Stimulated activated CD4-positive, alpha-beta T cell treated with anti-CD3 and anti-CD28 coated beads, Interleukin-1b, Interleukin-23, amount 100 ng/mL, for 1 hour (primary cell): ENCODE data around the gene RBFA.

ENCODE experiments used
- DNase-seq, 2 donors: peaks; one replicate each; pipeline ENCODE4 v3.0.0-alpha.2; 2020; ENCODE audit warnings: low read depth in 2 of 2

RBFA gene

GRCh38 chr18:80029690-80030089 lies 4.5 kb upstream of the RBFA start:
- no peak for DNase-seq

- DNase-seq: peak; percentile 35 to 41
These were observed 810 bp upstream of the RBFA start for GRCh38 chr18:80033181-80034067.

GRCh38 chr18:80034852-80035406 lies 695 bp downstream of the RBFA start:
- no peak for DNase-seq

- DNase-seq: no peak
These were observed 1.8 kb downstream of the RBFA start for GRCh38 chr18:80035997-80036396.

- DNase-seq: no peak
These were observed 3.1 kb downstream of the RBFA start for GRCh38 chr18:80037300-80037699.

GRCh38 chr18:80037869-80038630 lies 3.8 kb downstream of the RBFA start:
- DNase-seq: no peak

- no peak for DNase-seq
These were observed 6.3 kb downstream of the RBFA start for GRCh38 chr18:80040515-80040914.

- DNase-seq: no peak
These were observed 7.2 kb downstream of the RBFA start for GRCh38 chr18:80041424-80041823.

GRCh38 chr18:80042785-80043184 lies 8.6 kb downstream of the RBFA start:
- DNase-seq: no peak

- no peak for DNase-seq
These were observed 9.8 kb downstream of the RBFA start for GRCh38 chr18:80044072-80044471.

- no peak for DNase-seq
These were observed 11.8 kb downstream of the RBFA start for GRCh38 chr18:80046011-80046410.

- no peak for DNase-seq
These were observed 12.2 kb downstream of the RBFA start for GRCh38 chr18:80046431-80046830.

- no peak for DNase-seq
These were observed 12.8 kb downstream of the RBFA start for GRCh38 chr18:80046961-80047541.

- no peak for DNase-seq
These were observed 16.6 kb downstream of the RBFA start for GRCh38 chr18:80050797-80051196.

GRCh38 chr18:80056095-80056494 lies 21.9 kb downstream of the RBFA start:
- no peak for DNase-seq

- DNase-seq: no peak
These were observed 25.7 kb downstream of the RBFA start for GRCh38 chr18:80059945-80060344.

GRCh38 chr18:80065705-80066104 lies 31.5 kb downstream of the RBFA start:
- no peak for DNase-seq

- DNase-seq: no peak
These were observed 33.1 kb downstream of the RBFA start for GRCh38 chr18:80067321-80067720.

GRCh38 chr18:80067897-80068296 lies 33.7 kb downstream of the RBFA start:
- no peak for DNase-seq

- DNase-seq: no peak
These were observed 34.5 kb downstream of the RBFA start for GRCh38 chr18:80068571-80069272.

GRCh38 chr18:80070825-80071224 lies 36.6 kb downstream of the RBFA start:
- DNase-seq: no peak

- no peak for DNase-seq
These were observed 39.9 kb downstream of the RBFA start for GRCh38 chr18:80074183-80074582.
